GM13977 (cell line): ENCODE results near the gene DENND1A.

Experiments
- DNase-seq: peaks from one replicate; pipeline ENCODE4 v3.0.0; 2012; ENCODE audit warnings: low spot score
- in situ Hi-C: fragments of 300-500 bp; cut with MboI; formaldehyde crosslinking; loops from one replicate; pipeline ENCODE4 v1.12.0; 2022; ENCODE audit warnings: low sequenced_read_pairs, low pct_unique_long_range_greater_than_20kb, mixed read lengths, inconsistent platforms; ENCODE audit not compliant: unreplicated experiment
- TF ChIP-seq, protein P1 (sequence below): IDR thresholded peaks from 2 replicates; pipeline ENCODE4 v1.5.1; 2012; ENCODE audit warnings: mild to moderate bottlenecking, control low read depth; ENCODE audit not compliant: insufficient read depth; ENCODE audit errors: extremely low read depth, missing control alignments

Gene DENND1A

GRCh38 chr9:123471843-123472570 lies 457.9 kb downstream of the DENND1A start:
- in situ Hi-C loops = no loop called here
- no peak for DNase-seq
- TF ChIP-seq, protein P1, sequence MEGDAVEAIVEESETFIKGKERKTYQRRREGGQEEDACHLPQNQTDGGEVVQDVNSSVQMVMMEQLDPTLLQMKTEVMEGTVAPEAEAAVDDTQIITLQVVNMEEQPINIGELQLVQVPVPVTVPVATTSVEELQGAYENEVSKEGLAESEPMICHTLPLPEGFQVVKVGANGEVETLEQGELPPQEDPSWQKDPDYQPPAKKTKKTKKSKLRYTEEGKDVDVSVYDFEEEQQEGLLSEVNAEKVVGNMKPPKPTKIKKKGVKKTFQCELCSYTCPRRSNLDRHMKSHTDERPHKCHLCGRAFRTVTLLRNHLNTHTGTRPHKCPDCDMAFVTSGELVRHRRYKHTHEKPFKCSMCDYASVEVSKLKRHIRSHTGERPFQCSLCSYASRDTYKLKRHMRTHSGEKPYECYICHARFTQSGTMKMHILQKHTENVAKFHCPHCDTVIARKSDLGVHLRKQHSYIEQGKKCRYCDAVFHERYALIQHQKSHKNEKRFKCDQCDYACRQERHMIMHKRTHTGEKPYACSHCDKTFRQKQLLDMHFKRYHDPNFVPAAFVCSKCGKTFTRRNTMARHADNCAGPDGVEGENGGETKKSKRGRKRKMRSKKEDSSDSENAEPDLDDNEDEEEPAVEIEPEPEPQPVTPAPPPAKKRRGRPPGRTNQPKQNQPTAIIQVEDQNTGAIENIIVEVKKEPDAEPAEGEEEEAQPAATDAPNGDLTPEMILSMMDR = no peak

- in situ Hi-C loops = no loop called here
- TF ChIP-seq, protein P1 = no peak
- no peak for DNase-seq
Measured at GRCh38 chr9:123470991-123471770, 458.7 kb downstream of the DENND1A start.

- in situ Hi-C loops = no loop called here
- DNase-seq = no peak
- TF ChIP-seq, protein P1 = no peak
Measured at GRCh38 chr9:123470121-123470782, 459.7 kb downstream of the DENND1A start.

DNA sequence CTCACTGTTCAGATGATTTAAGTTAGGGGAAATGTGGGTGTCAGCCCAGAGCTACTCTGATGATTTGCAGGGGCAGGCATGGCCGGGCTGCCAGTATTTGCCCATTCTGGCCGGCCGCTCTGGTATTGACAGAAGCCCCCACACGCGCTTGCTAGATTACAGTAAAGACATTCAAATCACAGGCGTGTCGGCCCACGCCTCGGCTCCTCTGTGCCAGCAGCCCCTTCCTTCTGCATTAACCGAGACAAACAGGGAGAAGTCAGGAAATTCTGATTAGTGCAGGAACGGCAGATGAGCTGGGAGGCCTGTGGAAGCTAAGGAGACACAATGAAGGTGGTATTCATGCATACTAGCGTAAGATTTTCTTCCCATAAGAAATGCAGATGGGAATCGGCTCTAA lies 460.6 kb downstream of the DENND1A start:
- DNase-seq = no peak
- in situ Hi-C loops = no loop called here
- TF ChIP-seq, protein P1 = no peak

- in situ Hi-C loops = no loop called here
- TF ChIP-seq, protein P1 = no peak
- no peak for DNase-seq
Measured at GRCh38 chr9:123468541-123468940, 461.4 kb downstream of the DENND1A start.

DNA sequence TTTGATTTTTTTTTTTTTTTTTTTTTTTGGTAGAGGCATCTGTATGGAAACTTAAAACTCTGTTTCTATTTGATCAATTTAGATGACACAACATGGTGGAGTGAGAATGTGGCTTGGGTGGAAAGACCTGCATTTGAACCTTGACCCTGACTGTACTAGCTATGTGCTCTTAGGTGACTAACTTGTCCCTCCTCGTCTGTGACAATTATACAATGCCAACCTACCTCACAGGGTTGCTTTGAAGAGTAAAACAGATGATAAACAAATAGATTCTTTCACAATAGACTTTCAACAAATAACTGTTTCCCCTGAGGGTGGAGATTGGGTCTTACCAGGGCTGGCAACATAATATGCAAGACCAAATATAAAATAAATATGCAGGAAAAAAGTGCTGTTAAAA lies 464.6 kb downstream of the DENND1A start:
- TF ChIP-seq, protein P1 = no peak
- DNase-seq = no peak
- in situ Hi-C loops = no loop called here
